Skin epidermis (tissue), 12 donors: ENCODE data around the gene PDLIM7.

Experiments used
- H3K27ac ChIP-seq, 21 experiments: fragments of 200-600 bp; sonication (generic) in 11 of 21; one replicate each; pipeline ENCODE4 v1.5.0; 2020; ENCODE audit warnings: mild to moderate bottlenecking in 3 of 21, inconsistent platforms in 2 of 21, moderate library complexity in 2 of 21
- H3K4me3 ChIP-seq, 7 experiments: fragments of 200-600 bp; sonication (generic) in 2 of 7; one replicate each; pipeline ENCODE4 v1.5.0; 2020; ENCODE audit warnings: inconsistent platforms in 2 of 7, mild to moderate bottlenecking in 2 of 7, moderate library complexity in 1 of 7

The PDLIM7 gene

DNA sequence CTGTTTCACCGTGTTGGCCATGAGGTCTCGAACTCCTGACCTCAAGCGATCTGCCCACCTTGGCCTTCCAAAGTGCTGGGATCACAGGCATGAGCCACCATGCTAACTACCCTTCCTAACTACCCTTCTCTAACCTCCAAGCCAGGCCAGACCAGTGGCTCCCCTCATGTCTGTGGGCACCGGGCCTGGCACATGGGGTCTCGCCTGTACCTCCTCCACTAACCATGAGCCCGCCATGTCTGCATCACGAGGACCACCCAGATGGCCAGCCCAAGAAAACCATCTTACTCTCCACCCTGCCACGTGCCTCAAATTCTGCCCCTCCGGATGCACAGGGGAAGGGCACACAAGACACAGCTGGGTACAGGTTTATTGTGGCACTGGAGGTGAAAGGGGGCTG lies 14.4 kb downstream of the PDLIM7 start:
- Histone ChIP-seq H3K27ac (no peak overlapping the region), H3K4me3 (no peak overlapping the region)

DNA sequence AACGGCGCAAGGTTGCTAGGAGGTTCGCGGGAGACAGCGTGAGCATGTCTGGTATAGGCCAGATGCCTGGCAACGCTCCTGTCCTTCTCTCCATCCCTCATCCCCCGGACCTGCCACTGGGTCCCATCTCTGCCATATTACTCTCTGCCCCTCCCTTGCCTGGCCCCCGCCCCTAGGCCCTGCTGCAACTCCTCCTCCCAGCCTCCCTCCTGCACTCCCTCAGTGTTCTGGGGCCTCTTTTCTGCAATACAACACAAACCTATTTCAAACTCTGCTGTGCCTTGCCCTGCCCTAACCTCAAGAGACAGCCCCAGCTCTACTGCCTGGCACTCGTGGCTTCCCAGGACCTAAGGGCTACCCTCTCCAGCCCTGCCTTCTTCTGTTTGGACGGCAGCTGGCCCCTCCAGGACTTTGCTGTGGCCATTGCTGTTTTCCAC lies 15.0 kb downstream of the PDLIM7 start:
- no peak overlapping the region for H3K27ac ChIP-seq

DNA sequence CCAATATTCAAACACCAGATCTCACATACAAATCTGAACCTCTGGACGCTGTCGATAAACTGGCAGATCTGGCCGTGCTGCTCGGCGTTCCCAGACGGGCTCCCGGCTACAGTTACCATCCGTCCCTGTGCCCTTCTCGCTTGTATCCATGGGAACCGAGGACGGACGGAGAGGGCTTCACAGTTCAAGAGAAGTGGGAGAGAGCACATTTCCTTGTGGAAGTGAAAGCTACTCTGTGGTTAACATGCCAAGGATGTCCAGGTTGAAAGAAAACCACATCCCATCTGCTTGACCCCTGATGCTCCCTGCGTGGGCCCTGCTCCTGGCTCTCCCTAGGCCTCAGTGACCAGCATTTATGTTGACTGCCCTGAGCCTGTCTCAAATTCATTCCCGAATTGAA lies 17.6 kb downstream of the PDLIM7 start:
- H3K4me3 ChIP-seq: no peak overlapping the region
- peak overlapping the region in 10 of 21 experiments; percentile 1 to 58 (median 40) for H3K27ac ChIP-seq

More for the DNA sequence above, 15.0 kb downstream of the PDLIM7 start:
- no peak overlapping the region for H3K4me3 ChIP-seq

- no peak overlapping the region for H3K4me3 ChIP-seq
- peak overlapping the region in 11 of 21 experiments; percentile 1 to 62 (median 47) for H3K27ac ChIP-seq
Measured at GRCh38 chr5:177478711-177479646, 18.4 kb downstream of the PDLIM7 start.

DNA sequence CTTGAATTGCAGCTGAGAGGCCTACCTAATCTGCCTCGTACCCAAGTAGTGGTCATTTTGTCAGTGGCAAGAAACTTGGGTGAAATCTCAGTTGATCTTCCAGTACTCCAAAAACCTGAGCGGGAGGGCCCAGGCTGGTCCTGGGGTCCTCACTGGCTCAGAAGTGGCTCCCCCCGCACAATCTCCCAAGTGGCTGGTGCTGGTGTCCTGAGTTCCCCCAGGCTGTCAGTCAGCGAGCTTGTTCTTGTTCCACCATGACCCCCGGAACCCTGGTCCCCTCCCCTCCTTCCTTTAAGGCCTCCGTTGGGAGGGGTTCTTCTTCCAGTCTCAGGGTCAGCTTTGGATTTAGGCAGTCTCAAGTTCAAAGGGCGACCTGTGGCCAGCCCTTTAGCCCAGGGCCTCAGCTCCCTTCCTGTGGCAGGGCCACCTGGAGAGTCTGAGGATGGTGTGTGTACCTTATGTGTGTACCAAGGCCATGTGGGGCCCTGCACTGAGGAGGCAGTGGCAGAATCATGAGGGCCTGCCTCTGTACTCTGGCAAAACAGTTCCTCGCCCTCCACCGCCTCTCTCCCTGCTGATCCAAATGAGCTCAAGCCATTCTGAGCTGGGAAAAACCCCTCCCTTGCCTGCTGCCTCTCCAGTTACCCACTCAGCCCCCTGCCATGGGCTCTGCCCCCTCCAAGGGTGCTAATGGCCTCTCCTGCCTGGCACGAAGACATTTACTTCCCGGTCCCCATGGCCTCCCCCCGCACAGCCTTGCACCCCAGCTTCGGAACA lies 19.5 kb downstream of the PDLIM7 start:
- H3K4me3 ChIP-seq: no peak overlapping the region
- peak overlapping the region in 5 of 21 experiments; percentile 3 to 57 (median 47) for H3K27ac ChIP-seq

DNA sequence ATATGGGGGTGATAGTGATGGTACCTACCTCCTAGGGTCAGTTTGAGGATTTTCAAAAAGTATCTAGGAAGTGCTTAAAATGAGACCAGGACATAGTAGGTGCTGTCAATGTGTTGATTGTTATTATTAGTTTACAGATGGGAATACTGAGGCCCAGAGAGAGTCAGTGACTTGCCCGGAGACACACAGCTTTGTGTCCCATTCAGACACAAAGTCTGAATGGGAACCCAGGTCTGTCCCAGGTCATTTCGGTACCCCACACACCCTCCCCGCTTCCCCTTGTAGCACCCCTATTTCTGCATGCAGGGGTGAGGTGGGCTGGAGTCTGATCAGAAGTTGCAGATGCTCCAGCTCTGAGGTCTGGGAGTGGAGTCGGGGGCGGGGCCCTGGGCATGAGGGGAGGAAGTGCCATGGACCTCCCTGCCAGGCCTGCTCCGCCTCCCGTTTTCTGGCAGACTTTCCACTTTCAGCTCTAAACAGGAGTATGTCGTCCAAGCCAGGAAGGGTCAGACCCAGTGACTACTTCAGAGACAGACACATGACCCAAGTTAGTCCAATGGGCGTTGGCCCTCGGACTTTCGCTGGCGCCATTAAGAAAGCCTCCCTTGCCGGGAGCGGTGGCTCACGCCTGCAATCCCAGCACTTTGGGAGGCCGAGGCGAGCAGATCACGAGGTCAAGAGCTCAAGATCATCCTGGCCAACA lies 20.7 kb downstream of the PDLIM7 start:
- Histone ChIP-seq H3K4me3 (no peak overlapping the region), H3K27ac (no peak overlapping the region)

GRCh38 chr5:177475563-177476427 lies 21.6 kb downstream of the PDLIM7 start:
- no peak overlapping the region for H3K27ac ChIP-seq
- H3K4me3 ChIP-seq: no peak overlapping the region

GRCh38 chr5:177474846-177475562 lies 22.4 kb downstream of the PDLIM7 start:
- peak overlapping the region in 1 of 21 experiments; percentile 9 for H3K27ac ChIP-seq
- no peak overlapping the region for H3K4me3 ChIP-seq

DNA sequence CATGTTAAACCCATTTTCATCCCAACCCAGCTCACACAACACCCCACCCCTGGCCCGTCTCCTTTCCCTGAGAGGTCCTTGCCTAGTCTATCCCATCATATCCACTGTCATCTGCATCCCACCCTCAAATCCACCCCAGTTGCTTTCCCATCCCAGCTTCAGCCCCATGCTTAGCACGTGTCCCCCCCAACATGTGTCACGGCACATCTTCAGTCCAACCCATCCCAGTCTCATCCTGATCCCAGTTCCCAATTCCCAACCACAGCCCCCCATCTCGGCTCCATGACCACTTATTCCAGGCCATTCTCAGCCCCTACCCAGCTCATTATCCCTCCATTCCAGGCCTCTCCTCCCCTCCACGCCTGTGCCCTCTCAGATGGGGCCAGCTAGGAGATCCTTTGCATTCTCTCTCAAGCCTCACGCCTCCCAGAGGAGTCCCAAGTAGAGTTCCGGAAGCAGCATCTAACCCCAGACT lies 23.4 kb downstream of the PDLIM7 start:
- H3K4me3 ChIP-seq: peak overlapping the region in 3 of 7 experiments; percentile 64 to 73 (median 66)
- peak overlapping the region in 4 of 21 experiments; percentile 9 to 90 (median 81) for H3K27ac ChIP-seq

GRCh38 chr5:177473443-177474001 lies 23.9 kb downstream of the PDLIM7 start, which contains the start of gene DBN1:
TSS of gene DBN1 (minus strand) at chr5:177473634. CDS start at chr5:177473521, 113 bp downstream.
- peak within 1 kb of the TSS in 20 of 21 experiments; percentile 57 to 90 (median 79) for H3K27ac ChIP-seq
- H3K4me3 ChIP-seq: peak within 1 kb of the TSS; percentile 63 to 73 (median 64)

DNA sequence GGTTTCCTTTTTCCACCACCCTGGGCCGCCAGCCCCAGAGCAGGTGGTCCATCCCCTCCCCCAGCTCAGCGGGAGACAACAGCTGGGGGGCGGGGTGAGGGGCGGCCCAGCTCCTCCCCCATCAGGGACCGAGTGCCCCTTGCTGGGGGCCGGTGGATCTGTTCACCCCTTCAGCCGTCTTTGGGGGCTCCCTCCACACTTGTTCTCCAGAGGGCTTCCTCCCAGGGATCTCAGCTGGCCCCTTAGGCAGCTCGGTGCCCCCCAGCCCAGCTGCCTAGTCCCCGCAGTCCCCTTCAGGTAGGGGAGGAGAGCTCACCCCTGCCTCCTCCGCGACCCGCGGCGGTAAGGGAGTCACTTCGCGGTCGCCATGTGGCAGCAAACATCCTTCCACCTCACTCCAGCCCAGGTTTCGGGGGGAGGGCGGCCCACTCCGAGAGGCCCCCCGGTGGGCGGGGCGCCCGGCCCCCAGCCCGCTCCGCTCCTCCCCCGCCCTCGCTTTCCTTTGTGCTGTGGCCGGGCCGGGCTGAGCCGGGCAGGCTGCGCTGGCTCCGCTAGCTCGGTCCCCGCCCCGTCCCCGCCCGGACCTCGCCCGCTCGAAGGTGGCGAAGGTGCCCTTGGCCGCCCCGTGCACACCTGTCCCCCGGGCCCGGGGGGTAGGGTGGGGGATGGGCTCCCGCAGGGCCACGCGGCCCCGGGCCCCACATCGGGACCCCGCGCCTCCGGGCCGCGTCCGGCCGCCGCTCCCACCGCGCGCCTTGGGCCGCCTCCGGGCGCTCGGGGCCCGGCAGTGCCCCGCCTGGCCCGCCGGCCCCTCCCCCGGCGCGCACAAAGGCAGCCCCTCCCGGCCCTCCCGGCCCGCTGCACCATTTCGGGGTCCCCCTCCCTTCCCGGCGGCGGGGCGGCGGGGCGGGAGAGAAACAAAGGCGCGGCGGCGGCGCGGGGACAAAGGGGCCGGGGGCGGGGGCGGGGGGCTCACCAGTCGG lies 24.7 kb downstream of the PDLIM7 start:
- peak overlapping the region in 20 of 21 experiments; percentile 57 to 90 (median 79) for H3K27ac ChIP-seq
- H3K4me3 ChIP-seq: peak overlapping the region; percentile 63 to 73 (median 64)

DNA sequence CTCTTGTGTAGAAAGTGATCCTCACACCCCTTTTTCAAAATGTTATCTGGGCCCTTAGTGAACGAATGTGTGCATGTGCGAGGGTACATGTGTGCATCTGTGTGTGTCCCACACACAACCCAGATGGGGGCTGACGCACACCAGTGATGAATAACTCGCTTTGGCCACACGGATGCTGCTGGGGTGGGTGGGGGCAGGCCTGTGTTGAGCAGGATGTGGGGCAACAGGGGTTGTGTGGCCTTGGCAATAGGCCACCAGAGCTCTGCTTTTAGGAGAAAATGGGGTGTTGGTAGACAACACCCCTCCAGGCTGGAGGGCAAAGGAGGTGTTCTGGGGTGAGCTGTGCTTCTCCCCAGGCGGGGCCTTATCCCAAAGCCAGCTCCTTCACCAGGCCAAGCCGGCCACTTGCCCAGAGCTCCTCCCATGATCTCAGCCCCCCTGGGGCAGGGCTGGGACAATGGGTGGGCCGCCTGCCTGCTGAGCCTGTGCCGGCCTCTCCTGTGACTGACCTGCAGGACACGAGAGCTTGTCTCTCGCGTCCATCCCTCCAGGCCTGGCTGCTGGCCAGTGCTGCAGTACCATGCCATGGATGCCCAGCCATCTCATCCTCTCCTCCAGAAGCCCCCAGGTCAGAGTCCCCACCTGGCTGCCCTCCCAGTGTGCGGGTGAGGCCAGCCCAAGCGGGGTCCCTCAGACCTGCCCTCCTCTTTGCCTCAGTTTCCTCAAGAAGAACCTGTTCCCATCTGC lies 25.6 kb downstream of the PDLIM7 start:
- Histone ChIP-seq H3K4me3 (peak overlapping the region; percentile 63 to 73 (median 64)), H3K27ac (peak overlapping the region in 11 of 21 experiments; percentile 57 to 90 (median 81))

- no peak overlapping the region for H3K4me3 ChIP-seq
- H3K27ac ChIP-seq: peak overlapping the region in 6 of 21 experiments; percentile 7 to 90 (median 58)
Measured at GRCh38 chr5:177470759-177471536, 26.5 kb downstream of the PDLIM7 start.

DNA sequence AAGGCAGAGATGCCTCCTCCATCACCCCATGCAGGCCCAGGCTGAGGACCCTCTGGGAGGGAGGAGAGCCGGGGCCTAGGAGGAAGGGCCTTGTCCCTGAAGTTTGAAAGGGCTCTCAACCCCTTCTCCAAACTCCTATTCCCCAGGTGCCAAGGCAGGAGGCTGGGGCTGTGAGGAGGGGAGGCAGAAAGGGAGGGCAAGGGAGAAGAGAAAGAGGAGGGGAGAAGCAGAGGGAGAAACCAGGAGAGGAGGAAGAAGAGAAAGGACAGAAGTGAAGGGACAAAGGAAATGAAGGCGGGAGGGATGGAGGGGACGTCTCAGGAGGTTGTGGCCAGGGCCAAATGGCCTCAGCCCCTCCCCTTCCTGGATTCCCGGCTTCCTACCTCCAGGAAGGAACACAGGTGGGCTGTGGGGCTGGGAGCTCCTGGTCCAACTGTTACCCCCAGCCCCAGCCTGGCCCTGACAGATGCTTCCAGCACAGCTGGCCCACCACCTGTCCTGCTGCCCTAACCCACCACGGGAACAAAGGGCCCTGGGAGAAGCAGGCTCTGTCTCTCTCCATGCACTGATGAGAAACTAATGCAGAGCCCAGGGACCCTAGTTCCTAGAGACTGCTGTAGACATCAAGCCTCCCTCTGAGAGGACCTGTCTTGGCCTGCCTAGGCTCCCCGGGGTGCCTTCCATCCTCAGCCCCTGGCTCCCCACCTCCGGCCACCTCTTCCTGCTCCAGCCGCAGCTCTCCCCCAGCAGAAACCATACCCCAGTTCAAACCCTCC lies 27.5 kb downstream of the PDLIM7 start:
- Histone ChIP-seq H3K4me3 (no peak overlapping the region), H3K27ac (peak overlapping the region in 10 of 21 experiments; percentile 2 to 71 (median 30))
